Activated B cell treated with CpG ODN at 0.5 μM for 24 hours (primary cell): ENCODE data around the gene FBXW9. TPM values are rescaled to one million over a fixed set of nuclear protein-coding genes. Genes with fewer than 3 reads are reported as not detected.

ENCODE experiments used
- ATAC-seq: fragments of 200-7000 bp; cut with Tn5 transposase; one replicate; pipeline ENCODE4 v1.10.0; 2021; ENCODE audit warnings: low read depth, mild to moderate bottlenecking, moderate library complexity
- CTCF ChIA-PET: fragments of 350-600 bp; sonication (Branson Sonifier 250); formaldehyde crosslinking; loops from one replicate; lab custom pipeline; 2021; ENCODE audit warnings: antibody characterized with exemption; lab: Charles Lee
- POLR2A ChIA-PET: fragments of 350-600 bp; sonication (Branson Sonifier 250); formaldehyde crosslinking; loops from one replicate; lab custom pipeline; 2021; ENCODE audit warnings: antibody characterized with exemption; lab: Charles Lee
- DNase-seq: peaks from one replicate; pipeline ENCODE4 v3.0.0; 2022
- H3K27ac Mint-ChIP-seq: one replicate; pipeline ENCODE4 v1.8.0; 2020; ENCODE audit warnings: mixed read lengths
- H3K27me3 Mint-ChIP-seq: one replicate; pipeline ENCODE4 v1.8.0; 2021; ENCODE audit warnings: mixed read lengths
- H3K36me3 Mint-ChIP-seq: one replicate; pipeline ENCODE4 v1.8.0; 2021; ENCODE audit warnings: low read depth, mixed read lengths
- H3K4me1 Mint-ChIP-seq: one replicate; pipeline ENCODE4 v1.8.0; 2021; ENCODE audit warnings: mixed read lengths
- H3K4me3 Mint-ChIP-seq: one replicate; pipeline ENCODE4 v1.8.0; 2020; ENCODE audit warnings: mild to moderate bottlenecking, mixed read lengths
- H3K9me3 Mint-ChIP-seq: one replicate; pipeline ENCODE4 v1.8.0; 2020; ENCODE audit warnings: mixed read lengths
- CTCF ChIP-seq: fragments of 200-600 bp; IDR thresholded peaks from one replicate; pipeline ENCODE4 v1.8.0; 2022; ENCODE audit warnings: antibody characterized with exemption, mild to moderate bottlenecking
- intact Hi-C: fragments of 100-400 bp; cut with micrococcal nuclease; formaldehyde crosslinking; loops from one replicate; pipeline ENCODE4 v1.15.1; 2024
- total RNA-seq: library from RNA; stranded (reverse); gene quantifications from 2 replicates; pipeline ENCODE4 v1.2.3, GENCODE V29; 2022

Gene FBXW9
- total RNA-seq, 1 donor from 2014 or later: 5.2 TPM

- POLR2A ChIA-PET: interaction anchor here (0.6 to 6.4 kb wide), 21 partner anchors 11 to 459 kb away, joined by 3 to 121 read pairs (median 3); partner anchors contain the start of genes DHPS, FBXW9, GCDH and JUNB
- peaks cover 45% of the 10 kb centered on the region for H3K36me3 Mint-ChIP-seq
- H3K27ac Mint-ChIP-seq: peak overlapping the region; percentile 98
- CTCF ChIA-PET: interaction anchor here (0.8 to 2.3 kb wide), 6 partner anchors 11 to 114 kb away, joined by 3 to 14 read pairs (median 5); partner anchors contain the start of gene TNPO2
- ATAC-seq (no peak), DNase-seq (no peak)
- peak overlapping the region; percentile 95 for H3K4me3 Mint-ChIP-seq
- H3K27me3 Mint-ChIP-seq: no peaks in the 10 kb centered on the region
- intact Hi-C loops: loop anchor here (1.0 kb wide), 2 partner anchors 11 to 37 kb away; partner anchors contain the start of gene FBXW9
- TF ChIP-seq CTCF: no peak
- H3K4me1 Mint-ChIP-seq: peaks cover 68% of the 10 kb centered on the region
- no peaks in the 10 kb centered on the region for H3K9me3 Mint-ChIP-seq
These were observed 37.2 kb upstream of the FBXW9 start for GRCh38 chr19:12733369-12734214.

- no peak for ATAC-seq
- TF ChIP-seq CTCF: no peak
- Mint-ChIP-seq H3K4me1 (peaks cover 53% of the 10 kb centered on the region), H3K9me3 (no peaks in the 10 kb centered on the region), H3K4me3 (no peak overlapping the region), H3K36me3 (peaks cover 53% of the 10 kb centered on the region), H3K27ac (no peak overlapping the region), H3K27me3 (no peaks in the 10 kb centered on the region)
- POLR2A ChIA-PET: interaction anchor here (1.1 kb wide), 1 partner anchor 9 kb away, joined by 10 read pairs; no protein-coding TSS in a partner anchor
- DNase-seq: no peak
- CTCF ChIA-PET: interaction anchor here (0.8 kb wide), 1 partner anchor 26 kb away, joined by 3 read pairs; no protein-coding TSS in a partner anchor
- intact Hi-C loops: no loop called here
These were observed 34.9 kb upstream of the FBXW9 start for GRCh38 chr19:12731337-12731736.

GRCh38 chr19:12730064-12730463, 33.6 kb upstream of the FBXW9 start:
- Mint-ChIP-seq H3K9me3 (no peaks in the 10 kb centered on the region), H3K27ac (peak overlapping the region; percentile 89), H3K4me3 (peak overlapping the region; percentile 74), H3K36me3 (peaks cover 53% of the 10 kb centered on the region), H3K27me3 (no peaks in the 10 kb centered on the region), H3K4me1 (peaks cover 50% of the 10 kb centered on the region)
- no peak for ATAC-seq
- ChIA-PET CTCF (interaction anchor here (1.2 to 1.3 kb wide), 2 partner anchors 13 to 66 kb away, joined by 3 to 4 read pairs; no protein-coding TSS in a partner anchor), POLR2A (interaction anchor here (0.6 to 1.4 kb wide), 4 partner anchors 33 to 151 kb away, joined by 3 to 6 read pairs (median 4); partner anchors contain the start of gene FBXW9)
- DNase-seq: no peak
- intact Hi-C loops: no loop called here
- no peak for TF ChIP-seq CTCF

- Mint-ChIP-seq H3K27me3 (no peaks in the 10 kb centered on the region), H3K9me3 (no peaks in the 10 kb centered on the region), H3K4me1 (peaks cover 57% of the 10 kb centered on the region), H3K36me3 (peaks cover 48% of the 10 kb centered on the region), H3K4me3 (no peak overlapping the region), H3K27ac (peak overlapping the region; percentile 24)
- ChIA-PET CTCF (interaction anchor here (1.1 kb wide), 1 partner anchor 29 kb away, joined by 3 read pairs; no protein-coding TSS in a partner anchor), POLR2A (interaction anchor here (0.7 to 1.5 kb wide), 5 partner anchors 9 to 112 kb away, joined by 3 to 8 read pairs (median 5); partner anchors contain the start of gene FBXW9)
- no peak for TF ChIP-seq CTCF
- DNase-seq: no peak
- no peak for ATAC-seq
- intact Hi-C loops: no loop called here
These were observed 31.5 kb upstream of the FBXW9 start for GRCh38 chr19:12727745-12728433.
